ENCODE results near the gene DPM2.

DNA sequence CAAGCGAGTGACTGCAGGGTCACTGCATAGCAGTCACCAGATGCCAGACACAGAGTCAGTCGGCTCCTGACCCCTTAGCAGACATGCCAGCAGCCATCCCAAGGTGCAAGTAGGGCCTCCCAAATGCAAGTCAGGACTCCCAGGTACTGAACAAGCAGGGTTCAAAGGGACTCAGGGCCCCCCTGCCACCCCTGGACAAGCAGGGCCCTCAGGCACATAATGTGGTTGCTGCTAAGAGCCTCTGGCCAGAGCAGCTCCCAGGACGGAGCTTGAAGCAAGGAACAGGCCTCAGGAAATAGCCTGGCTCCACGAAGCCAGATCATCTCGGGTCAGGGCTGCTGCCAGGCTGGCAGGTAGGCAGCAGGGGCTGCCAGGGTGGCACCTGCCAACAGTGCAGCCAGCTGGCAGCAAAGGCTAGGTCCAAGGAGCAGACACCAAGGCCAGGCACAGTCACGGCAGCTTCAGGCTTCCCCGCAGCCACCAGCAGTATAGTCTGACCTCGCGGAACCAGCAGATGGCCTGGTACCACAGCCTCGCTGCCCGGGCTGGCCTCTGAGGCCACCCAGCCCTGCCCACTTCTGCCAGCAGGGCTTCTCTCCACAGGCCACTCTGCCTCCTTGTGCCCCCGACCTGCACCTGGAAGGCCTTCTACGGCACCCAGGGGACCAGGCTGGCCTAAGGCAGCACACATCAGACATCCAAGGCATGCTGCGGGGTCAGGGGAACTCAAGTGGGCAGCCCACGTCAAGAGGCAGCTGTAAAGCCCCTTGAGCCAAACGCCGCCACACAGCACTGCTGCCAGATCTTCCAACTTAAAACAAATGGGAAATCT lies 35.7 kb upstream of the DPM2 start:
- TF ChIP-seq, protein P1, sequence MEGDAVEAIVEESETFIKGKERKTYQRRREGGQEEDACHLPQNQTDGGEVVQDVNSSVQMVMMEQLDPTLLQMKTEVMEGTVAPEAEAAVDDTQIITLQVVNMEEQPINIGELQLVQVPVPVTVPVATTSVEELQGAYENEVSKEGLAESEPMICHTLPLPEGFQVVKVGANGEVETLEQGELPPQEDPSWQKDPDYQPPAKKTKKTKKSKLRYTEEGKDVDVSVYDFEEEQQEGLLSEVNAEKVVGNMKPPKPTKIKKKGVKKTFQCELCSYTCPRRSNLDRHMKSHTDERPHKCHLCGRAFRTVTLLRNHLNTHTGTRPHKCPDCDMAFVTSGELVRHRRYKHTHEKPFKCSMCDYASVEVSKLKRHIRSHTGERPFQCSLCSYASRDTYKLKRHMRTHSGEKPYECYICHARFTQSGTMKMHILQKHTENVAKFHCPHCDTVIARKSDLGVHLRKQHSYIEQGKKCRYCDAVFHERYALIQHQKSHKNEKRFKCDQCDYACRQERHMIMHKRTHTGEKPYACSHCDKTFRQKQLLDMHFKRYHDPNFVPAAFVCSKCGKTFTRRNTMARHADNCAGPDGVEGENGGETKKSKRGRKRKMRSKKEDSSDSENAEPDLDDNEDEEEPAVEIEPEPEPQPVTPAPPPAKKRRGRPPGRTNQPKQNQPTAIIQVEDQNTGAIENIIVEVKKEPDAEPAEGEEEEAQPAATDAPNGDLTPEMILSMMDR (IDR thresholded peaks at IDR 0.05) = no peak
- TF ChIP-seq POLR2AphosphoS5 (IDR thresholded peaks at IDR 0.05) = peak in 2 of 3 donors; percentile 36 to 57
- TF ChIP-seq POLR2A (IDR thresholded peaks at IDR 0.05) = no peak
- no peak for TF ChIP-seq EP300 (IDR thresholded peaks at IDR 0.05)
